ENCODE measurements around the gene ARHGAP22.

Gene ARHGAP22

GRCh38 chr10:48474765-48475365 is 130.0 kb downstream of the ARHGAP22 start:
- DNase-seq: no peak

DNA sequence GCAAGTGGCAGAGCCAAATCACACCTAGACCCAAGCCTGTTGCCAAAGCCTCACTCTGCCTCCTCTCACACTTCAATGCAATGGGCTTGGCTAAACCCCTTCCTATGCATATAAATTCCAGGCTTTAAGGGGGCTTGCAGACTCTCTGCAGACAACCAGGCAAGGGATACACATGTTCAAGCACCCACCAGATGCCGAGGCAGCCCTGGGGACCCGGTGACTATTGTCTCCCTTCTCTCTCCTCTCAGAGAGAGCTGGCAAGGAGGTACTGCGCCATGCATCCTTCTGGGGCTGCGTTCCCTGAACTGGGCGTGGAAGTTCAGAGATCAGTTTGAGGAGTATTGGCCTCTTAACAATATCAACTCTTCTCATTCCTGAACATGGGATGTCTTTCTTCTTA is 131.2 kb downstream of the ARHGAP22 start:
- no peak for DNase-seq

- DNase-seq: no peak
These were observed 132.3 kb downstream of the ARHGAP22 start for GRCh38 chr10:48472501-48473069.

DNA sequence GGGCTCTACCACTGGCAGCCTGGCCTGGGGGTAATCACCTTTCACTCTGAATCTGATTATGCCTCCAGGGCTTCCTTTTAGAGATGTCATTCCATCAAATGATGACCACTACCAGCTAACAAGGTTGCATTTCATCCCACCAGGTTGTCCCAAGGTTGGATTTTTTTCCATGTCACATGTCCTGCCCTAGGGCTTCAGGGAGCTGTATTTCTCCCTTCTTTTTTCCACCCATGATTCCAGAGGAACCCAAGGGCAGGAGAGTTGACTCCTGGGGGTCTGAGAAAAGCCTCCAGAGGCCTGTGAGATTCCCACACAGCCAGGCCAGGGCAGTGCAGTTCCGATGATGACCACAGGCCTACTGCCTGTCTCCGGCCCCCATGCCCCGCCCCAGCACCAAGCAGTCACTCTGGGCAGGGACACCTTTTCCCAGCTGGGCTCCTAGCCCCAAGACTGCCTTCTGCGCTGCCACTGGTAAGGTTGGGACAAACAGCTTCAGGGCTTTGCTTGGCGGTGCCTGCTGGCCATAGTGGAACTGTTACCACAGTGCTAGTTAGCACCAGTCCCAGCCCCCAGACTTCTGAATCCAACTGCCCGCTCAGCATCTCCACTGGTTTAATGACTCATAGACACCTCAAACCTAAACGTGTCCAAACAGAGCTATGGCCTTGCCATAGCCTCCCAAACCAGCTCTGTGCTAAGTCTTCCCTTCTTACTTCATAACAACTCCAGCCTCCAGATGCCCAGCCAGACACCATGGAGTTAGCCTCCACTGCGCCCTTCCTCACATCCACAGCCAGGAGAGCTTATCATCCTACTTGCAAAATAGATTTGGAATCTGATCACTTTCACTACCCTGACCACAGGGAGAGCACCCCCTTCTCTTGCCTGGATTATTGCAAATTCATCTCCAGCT is 133.7 kb downstream of the ARHGAP22 start:
- DNase-seq: no peak

GRCh38 chr10:48470115-48470892 is 134.6 kb downstream of the ARHGAP22 start:
- no peak for DNase-seq

DNA sequence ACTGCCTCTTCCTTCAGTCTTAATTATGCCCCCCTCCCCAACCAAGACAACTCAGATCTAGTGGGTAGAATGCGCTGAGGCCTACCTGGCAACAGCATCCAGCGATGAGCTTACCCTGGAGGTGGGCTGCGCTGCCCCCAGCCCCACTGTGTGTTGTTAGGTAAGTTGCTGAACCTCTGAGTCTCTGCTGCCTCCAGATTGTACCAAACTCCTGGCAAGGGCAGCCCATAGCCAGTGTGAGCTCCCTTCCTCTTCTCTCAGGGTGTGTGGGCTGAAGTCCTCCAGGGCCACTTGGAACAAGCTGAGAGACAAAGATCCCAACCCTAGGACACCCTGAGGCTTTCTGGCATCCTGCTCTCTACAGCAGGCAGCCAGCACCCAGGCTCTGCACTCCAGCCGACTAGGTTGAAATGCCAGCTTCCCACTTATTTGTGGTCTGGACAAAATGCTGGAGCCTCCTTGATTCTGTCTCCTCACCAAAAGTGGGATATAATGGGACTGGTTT is 135.3 kb downstream of the ARHGAP22 start:
- DNase-seq: no peak

DNA sequence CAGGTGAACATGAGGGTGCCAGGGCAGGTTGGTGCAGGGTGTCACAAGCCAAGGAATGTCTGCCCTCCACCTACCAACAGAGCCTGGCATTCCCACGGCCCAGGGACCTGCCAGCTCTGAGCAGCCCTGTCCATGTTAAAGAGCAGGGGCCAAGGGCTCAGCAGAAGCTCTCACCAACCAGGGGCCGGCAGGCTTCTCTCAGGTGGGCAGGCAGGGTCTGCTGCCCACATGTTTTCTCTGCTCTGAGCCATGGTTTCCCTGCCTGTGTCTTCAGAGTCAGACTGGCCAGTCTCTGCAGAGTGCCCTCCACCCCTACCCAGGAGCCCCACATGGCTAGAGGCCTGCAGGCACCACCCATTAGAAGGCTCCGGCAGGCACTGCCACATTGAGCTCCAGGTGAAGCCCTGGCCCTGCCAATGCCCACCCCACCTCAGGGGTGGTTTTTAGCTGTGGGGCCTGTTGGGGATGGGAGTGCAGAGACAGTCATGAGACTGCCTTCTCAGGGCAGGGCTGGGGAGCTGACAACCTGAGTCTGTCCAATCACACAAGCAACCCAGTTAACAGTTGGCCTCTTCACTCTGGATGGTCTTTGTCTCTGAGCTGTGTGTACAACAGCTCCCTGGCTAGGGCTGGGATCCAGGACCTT is 135.9 kb downstream of the ARHGAP22 start:
- DNase-seq: no peak

DNA sequence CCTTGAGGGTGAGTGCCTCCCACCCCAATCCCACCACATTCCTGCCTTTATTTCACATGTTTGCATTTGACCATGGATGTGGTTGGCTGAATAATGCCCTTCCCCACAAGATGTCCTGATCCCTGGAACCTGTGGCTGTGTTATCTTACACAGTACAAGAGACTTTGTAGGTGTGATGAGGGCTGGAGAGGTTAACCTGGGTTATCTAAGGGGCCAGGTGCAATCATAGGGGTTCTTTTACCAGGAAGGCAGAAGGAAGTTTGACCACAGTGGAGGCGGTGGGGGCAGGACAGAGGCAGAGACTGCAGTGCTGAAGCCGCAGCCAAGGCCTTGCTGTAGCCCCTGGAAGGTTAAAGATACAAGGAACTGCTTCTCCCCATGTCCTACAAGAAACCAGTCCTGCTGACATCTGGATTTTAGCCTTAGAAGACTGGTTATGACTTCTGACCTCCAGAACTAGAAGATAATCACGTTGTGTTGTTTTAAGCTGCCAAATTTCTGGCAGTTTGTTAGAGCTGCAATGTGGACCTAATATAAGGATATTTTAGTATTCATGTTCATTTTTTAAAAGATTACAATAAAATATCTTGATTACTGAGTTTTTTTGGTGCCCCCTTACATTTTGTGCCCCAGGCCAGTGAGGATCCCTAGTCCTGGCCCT is 136.6 kb downstream of the ARHGAP22 start:
- DNase-seq: no peak

- DNase-seq: no peak
These were observed 137.2 kb downstream of the ARHGAP22 start for GRCh38 chr10:48467669-48468068.

- no peak for DNase-seq
These were observed 138.1 kb downstream of the ARHGAP22 start for GRCh38 chr10:48466611-48467240.

DNA sequence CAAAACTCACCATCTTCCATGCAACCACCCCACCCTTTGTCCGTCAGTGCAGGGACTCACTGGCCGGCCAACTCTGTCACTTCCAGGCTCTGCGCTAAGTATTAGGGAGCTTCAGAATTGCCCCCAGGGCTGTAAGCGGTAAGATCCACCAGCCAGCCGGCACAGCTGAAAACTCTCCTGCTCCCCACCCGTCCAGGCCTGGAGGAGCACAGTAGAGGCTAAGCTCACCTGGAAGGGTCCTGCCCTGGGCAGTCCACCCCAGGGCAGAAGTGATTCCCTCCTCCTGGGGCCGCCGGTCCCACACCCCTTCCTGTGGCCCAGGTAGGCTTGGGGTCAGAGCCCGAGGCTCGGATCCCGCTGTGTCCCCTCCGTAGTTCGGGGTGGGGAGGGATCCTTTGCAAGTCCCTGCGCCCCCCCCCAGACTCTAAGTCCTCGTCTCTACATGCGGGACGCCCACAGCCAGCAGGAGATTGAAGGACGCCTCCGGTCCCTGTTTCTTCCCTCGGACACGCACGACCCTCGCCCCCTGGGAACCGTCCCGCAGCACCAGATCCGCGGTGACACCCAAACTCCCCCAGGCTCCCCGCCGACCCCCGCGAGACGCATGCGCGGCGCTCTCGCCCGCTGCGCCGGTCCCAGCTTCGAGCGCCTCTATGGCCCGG is 138.9 kb downstream of the ARHGAP22 start:
- no peak for DNase-seq

GRCh38 chr10:48464871-48465736 is 139.8 kb downstream of the ARHGAP22 start:
- DNase-seq: no peak

DNA sequence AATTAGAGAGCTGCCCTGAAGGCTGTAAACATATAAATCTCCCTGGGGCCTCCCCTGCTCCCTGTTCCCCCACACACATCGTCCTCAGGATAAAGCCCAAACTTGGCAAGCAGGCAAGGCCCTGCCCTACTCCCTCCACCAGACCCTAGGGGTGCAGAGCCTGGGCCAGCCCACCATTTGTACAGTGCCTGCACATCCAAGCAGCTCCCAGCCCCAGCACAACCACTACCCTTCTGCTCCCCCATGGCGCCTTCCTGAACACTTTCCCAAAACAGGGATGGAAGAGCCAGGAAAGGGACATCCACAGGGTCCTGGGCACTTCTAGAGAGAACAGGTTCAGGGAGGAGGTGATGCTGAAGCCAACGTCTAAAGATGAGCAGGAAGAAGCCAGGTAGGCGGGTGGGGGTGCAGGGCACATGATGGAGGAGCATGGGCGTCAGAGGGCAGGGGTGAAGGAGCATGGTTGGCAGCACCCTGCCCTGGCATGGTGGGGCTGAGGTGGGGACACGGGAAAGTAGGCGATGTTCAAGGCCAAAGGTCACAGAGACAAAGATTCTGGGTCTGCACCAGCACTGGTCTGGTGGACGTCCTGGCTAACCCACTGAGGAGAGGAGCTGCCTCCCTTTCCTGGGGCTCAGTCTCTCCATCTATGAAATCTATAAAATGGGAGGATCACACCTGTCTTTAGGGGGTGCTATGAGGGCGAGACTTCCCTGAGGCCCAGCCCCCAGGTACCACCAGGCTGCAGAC is 140.6 kb downstream of the ARHGAP22 start:
- DNase-seq: no peak

DNA sequence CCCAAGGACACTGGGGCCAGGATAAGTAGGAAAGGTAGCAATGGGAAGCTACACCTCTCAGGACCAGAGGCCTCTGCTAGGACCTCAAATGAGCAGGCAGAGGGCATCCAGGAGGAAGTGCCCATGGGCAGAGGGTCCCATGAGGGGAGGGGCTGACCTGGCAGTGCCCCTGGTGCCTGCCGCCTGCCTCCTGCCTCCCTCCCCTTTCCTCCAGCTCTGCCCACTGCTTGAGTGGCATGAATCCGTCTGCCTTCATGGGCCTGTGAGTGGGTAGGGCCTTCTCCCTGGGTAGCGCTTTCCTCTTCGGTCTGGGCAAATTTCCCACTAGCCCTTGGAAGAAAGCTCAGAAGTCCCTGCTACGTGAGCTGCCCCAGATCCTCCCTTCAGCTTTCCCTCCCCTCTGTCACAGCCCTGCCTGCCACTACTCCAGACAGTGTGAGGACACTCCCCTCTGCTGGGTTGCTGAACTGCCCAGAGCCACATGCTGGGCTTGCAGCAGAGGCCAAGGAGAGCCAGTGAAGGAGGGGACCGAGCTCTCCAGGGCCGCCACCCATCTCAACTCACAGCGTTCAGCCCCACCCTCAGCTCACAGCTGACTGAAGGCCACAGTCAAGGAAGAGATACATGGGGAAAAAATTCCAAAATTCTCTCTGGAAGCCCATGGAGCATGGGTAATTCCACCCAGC is 141.4 kb downstream of the ARHGAP22 start:
- no peak for DNase-seq

DNA sequence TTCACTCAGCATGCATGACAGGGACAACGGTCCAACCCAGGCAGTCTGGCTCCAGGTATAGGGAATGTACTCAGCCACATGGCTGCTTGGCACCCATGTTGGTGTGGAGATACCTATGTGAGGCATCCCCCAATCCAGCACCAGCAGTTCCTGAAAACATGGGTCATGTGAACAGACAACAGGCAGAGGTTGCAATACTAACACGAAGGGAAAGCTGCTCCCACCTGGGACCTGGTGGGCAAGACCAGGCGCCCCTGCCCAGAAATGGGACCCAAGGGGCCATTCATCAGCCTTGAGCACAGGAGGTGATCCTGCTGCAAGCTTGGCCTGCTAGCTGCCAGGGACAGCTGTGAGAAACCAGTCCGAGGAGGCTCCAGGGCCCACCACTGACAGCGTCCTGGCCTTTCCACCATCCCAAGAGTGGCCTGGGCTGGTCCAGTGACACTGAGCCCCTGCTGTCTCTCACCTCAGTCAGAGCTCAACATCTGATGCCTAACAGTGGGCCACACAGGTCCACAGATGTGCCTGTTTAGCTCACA is 142.3 kb downstream of the ARHGAP22 start:
- no peak for DNase-seq

DNA sequence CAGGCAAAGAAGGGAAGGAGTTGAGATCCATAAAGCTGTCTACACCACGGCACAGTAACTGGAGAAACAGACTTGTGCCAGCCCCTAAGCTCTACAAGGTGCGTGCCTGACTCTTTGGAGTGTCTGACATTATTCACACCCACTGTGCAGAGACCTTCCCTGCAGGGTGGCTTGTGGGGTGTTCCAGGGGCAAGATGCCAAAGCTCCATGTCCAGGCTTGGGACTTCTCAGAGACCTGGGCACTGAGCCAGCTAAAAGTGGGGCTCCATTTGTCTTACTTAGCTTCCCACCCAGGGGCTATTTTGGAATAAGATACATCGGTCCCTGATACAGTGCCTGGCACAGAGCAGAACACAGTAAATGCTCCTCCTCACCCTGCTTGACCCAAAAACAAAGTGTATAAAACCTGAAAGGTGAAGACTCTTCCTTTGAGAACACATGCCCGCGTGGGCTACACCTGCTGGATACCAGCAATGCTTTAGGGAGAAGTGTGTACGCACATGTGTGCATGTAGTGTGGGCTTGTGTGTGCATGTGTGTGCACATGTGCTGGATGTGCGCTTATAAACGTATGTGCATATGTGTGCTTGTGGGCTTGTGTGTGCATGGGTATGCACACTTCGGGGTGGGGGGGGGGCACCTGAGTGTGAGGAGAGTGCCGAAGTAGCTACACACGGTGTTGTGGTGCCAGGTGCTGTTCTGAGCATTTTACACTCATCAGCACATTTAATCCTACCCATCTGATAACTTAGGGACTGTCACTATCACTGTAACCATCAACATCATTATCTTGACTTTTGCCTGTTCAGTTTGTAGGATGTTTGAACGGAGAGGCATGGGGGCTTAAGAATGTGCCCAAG is 143.0 kb downstream of the ARHGAP22 start:
- DNase-seq: no peak

DNA sequence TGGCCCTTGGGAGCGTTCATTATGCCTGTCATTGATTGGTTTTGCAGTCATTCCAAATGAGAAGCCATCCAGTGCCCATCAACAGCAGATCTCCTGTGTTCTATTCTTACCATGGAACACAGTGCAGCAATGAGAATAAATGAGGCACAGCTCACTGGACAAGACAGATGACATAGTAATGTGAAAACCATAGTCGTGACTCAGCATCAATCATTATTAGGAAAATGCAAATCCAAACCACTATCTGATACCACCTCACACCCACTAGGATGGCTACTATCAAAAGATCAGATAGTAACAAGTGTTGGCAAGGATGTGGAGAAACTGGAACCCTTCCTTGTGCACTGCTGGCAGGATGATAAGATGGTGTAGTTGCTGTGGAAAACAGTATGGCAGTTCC is 144.7 kb downstream of the ARHGAP22 start:
- DNase-seq: no peak
